Measurements from ENCODE around the gene RPN2. TPM values are rescaled to one million over a fixed set of nuclear protein-coding genes. Genes with fewer than 3 reads are reported as not detected.

The RPN2 gene
- total and polyA plus RNA-seq, 12 donors: 35.7 to 403 (median 224) TPM

DNA sequence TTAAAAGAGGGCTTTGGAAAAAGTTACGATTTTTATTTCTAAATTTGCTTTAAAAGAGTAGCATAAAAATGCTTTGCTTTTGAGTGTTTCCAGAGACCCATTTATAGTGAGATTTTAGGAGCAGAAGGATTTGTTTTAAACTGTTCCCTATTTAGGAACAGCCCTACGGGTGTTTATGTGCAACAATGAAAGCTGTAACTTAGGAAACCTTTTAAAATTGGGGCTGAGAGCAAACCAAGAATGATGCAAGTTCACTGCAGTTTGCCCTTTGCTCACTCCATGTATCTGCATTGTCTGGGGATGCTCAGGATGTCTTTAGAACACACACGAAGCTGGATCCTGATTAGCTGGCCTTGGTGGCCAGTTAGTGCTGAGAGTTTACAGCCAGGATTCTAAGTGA, 41.6 kb downstream of the RPN2 start:
- intact Hi-C loops (cut with DNase I): no loop called here
- no peak overlapping the region for H3K27ac ChIP-seq
- no peak overlapping the region for H3K4me3 ChIP-seq
- 65 to 75% (median 73%) methylated on average over 3 of the region's 3 CpGs for WGBS, 4 donors
- H3K36me3 ChIP-seq (replicated peaks in 1 of 2): peaks cover 0 to 41% of the 10 kb centered on the region in 2 donors
- H3K4me1 ChIP-seq (replicated peaks in 1 of 2): peaks cover 4 to 27% of the 10 kb centered on the region in 2 donors
- no peaks in the 10 kb centered on the region for H3K9me3 ChIP-seq (replicated peaks in 1 of 3)
- TF ChIP-seq POLR2A (IDR thresholded peaks at IDR 0.05): no peak
- TF ChIP-seq, protein P1, sequence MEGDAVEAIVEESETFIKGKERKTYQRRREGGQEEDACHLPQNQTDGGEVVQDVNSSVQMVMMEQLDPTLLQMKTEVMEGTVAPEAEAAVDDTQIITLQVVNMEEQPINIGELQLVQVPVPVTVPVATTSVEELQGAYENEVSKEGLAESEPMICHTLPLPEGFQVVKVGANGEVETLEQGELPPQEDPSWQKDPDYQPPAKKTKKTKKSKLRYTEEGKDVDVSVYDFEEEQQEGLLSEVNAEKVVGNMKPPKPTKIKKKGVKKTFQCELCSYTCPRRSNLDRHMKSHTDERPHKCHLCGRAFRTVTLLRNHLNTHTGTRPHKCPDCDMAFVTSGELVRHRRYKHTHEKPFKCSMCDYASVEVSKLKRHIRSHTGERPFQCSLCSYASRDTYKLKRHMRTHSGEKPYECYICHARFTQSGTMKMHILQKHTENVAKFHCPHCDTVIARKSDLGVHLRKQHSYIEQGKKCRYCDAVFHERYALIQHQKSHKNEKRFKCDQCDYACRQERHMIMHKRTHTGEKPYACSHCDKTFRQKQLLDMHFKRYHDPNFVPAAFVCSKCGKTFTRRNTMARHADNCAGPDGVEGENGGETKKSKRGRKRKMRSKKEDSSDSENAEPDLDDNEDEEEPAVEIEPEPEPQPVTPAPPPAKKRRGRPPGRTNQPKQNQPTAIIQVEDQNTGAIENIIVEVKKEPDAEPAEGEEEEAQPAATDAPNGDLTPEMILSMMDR (IDR thresholded peaks at IDR 0.05): no peak
- no peaks in the 10 kb centered on the region for H3K27me3 ChIP-seq
- DNase-seq: peak in 1 of 7 donors; percentile 40

DNA sequence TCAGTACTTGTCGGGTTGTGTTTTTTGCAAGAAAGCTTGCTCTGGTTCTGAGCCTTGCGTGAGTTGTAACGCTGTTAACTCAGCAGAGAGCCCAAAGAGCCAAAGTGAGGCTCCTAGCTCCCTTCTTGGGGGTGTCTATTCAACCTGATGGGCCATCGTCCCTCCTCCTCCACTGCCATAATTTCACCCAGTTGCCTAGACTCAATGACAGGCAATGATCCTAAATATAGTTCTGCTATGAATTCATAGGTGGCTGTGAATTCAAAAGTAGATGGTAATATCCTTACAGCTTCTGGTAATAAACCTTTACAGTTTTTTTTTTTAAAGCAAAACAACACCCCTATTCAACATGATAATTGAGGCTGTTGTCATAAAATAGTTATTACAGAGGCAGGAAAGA, 43.0 kb downstream of the RPN2 start:
- Histone ChIP-seq H3K36me3 (replicated peaks in 1 of 2) (peaks cover 0 to 49% of the 10 kb centered on the region in 2 donors), H3K27ac (peak overlapping the region in 1 of 5 donors; percentile 7), H3K9me3 (replicated peaks in 1 of 3) (no peaks in the 10 kb centered on the region), H3K27me3 (no peaks in the 10 kb centered on the region), H3K4me1 (replicated peaks in 1 of 2) (peaks cover 4 to 27% of the 10 kb centered on the region in 2 donors), H3K4me3 (no peak overlapping the region)
- peak in 2 of 7 donors; percentile 16 to 28 for DNase-seq
- TF ChIP-seq, protein P1 (IDR thresholded peaks at IDR 0.05): no peak
- TF ChIP-seq POLR2A (IDR thresholded peaks at IDR 0.05): no peak
- 93 to 98% (median 94%) methylated on average over 4 of the region's 4 CpGs for WGBS, 4 donors
- intact Hi-C loops (cut with DNase I): no loop called here

- Histone ChIP-seq H3K4me3 (no peak overlapping the region), H3K27ac (peak overlapping the region in 3 of 5 donors; percentile 1 to 60 (median 7)), H3K27me3 (no peaks in the 10 kb centered on the region), H3K4me1 (replicated peaks in 1 of 2) (peaks cover 4 to 27% of the 10 kb centered on the region in 2 donors), H3K36me3 (replicated peaks in 1 of 2) (peaks cover 0 to 57% of the 10 kb centered on the region in 2 donors), H3K9me3 (replicated peaks in 1 of 3) (no peaks in the 10 kb centered on the region)
- intact Hi-C loops (cut with DNase I): no loop called here
- no peak for TF ChIP-seq POLR2A (IDR thresholded peaks at IDR 0.05)
- TF ChIP-seq, protein P1 (IDR thresholded peaks at IDR 0.05): no peak
- peak in 6 of 7 donors; percentile 42 to 67 (median 61) for DNase-seq
Measured at GRCh38 chr20:37223053-37223452, 43.9 kb downstream of the RPN2 start.

GRCh38 chr20:37225146-37225545, 46.0 kb downstream of the RPN2 start:
- H3K4me1 ChIP-seq (replicated peaks in 1 of 2): peaks cover 4 to 27% of the 10 kb centered on the region in 2 donors
- H3K27ac ChIP-seq: no peak overlapping the region

More at GRCh38 chr20:37225146-37225545, 46.0 kb downstream of the RPN2 start:
- no peak overlapping the region for H3K4me3 ChIP-seq
- WGBS, 4 donors: 79 to 94% (median 89%) methylated on average over 5 of the region's 5 CpGs
- no peaks in the 10 kb centered on the region for H3K9me3 ChIP-seq (replicated peaks in 1 of 3)
- no peaks in the 10 kb centered on the region for H3K27me3 ChIP-seq
- TF ChIP-seq POLR2A (IDR thresholded peaks at IDR 0.05): no peak
- TF ChIP-seq, protein P1 (IDR thresholded peaks at IDR 0.05): no peak
- H3K36me3 ChIP-seq (replicated peaks in 1 of 2): peaks cover 0 to 71% of the 10 kb centered on the region in 2 donors
- peak in 2 of 7 donors; percentile 7 to 52 for DNase-seq
- intact Hi-C loops (cut with DNase I): no loop called here
